ENCODE measurements around the gene CAND2.

- TF ChIP-seq EZH2 (IDR thresholded peaks at IDR 0.05; ENCODE audit: insufficient read depth, poor library complexity, severe bottlenecking) (no peak), EZH2phosphoT487 (IDR thresholded peaks at IDR 0.05; ENCODE audit: insufficient read depth, low read depth) (no peak)
Measured at GRCh38 chr3:12837295-12837986, 41.0 kb downstream of the CAND2 start.
